GM12878 (cell line): ENCODE results near the gene MAZ. TPM values are rescaled to one million over a fixed set of nuclear protein-coding genes. Genes with fewer than 3 reads are reported as not detected.

Experiments
- ATAC-seq: fragments of 200-7000 bp; cut with Tn5 transposase; 3 replicates; pipeline ENCODE4 v1.9.1; 2020; ENCODE audit warnings: mild to moderate bottlenecking, moderate library complexity
- BruUV-seq: library from RNA; stranded (reverse); fragments of 400-500 nt; replicated peaks from 2 replicates; lab custom pipeline; 2021; lab: Mats Ljungman, UMichigan
- CTCF ChIA-PET: fragments of 300-600 bp; sonication (Branson Sonifier 250); formaldehyde crosslinking; extraction: SDS; loops from one replicate; lab custom pipeline; 2021; ENCODE audit warnings: inconsistent platforms; lab: Yijun Ruan, JAX
- POLR2A ChIA-PET: fragments of 350-600 bp; formaldehyde crosslinking; extraction: SDS; loops from one replicate; lab custom pipeline; 2021; ENCODE audit warnings: inconsistent platforms; lab: Charles Lee
- RAD21 ChIA-PET: fragments of 300-600 bp; sonication (Branson Sonifier 250); formaldehyde crosslinking; loops from one replicate; lab custom pipeline; 2023; ENCODE audit warnings: antibody characterized with exemption; ENCODE audit not compliant: unreplicated experiment; lab: Charles Lee
- SMC1A ChIA-PET: fragments of 300-600 bp; sonication (Branson Sonifier 250); formaldehyde crosslinking; loops from one replicate; lab custom pipeline; 2023; ENCODE audit not compliant: unreplicated experiment, uncharacterized antibody; lab: Charles Lee
- DNase-seq: peaks from one replicate; pipeline ENCODE4 v3.0.0-alpha.2; 2011; ENCODE audit warnings: low read depth, low spot score
- FAIRE-seq: peaks from 3 replicates; lab custom pipeline; 2011; peaks lifted over from hg19 to GRCh38; lab: Jason Lieb, UNC
- H2AFZ ChIP-seq: 2 replicates; pipeline ENCODE4 v1.6.0; 2011; ENCODE audit warnings: low read depth, low read length, control low read depth; ENCODE audit not compliant: control insufficient read depth
- H3K27ac ChIP-seq: 2 replicates; pipeline ENCODE4 v1.5.1; 2011; ENCODE audit warnings: control low read depth; ENCODE audit not compliant: control insufficient read depth, insufficient read depth
- H3K27me3 ChIP-seq, 2 experiments: replicated peaks in 1 of 2; 2 replicates each; pipeline versions ENCODE4 v1.6.0 to v1.6.1; 2011; ENCODE audit warnings: low read length in 1 of 2; ENCODE audit not compliant: control insufficient read depth in 2 of 2, insufficient read depth in 2 of 2
- H3K36me3 ChIP-seq, 2 experiments: 2 replicates each; pipeline ENCODE4 v1.5.1; 2011; ENCODE audit warnings: low read length in 1 of 2; ENCODE audit not compliant: control insufficient read depth in 2 of 2, insufficient read depth in 2 of 2
- H3K4me1 ChIP-seq: 2 replicates; pipeline ENCODE4 v1.6.1; 2011; ENCODE audit warnings: mild to moderate bottlenecking, low read length, moderate library complexity, mixed read lengths; ENCODE audit not compliant: control insufficient read depth, insufficient read depth
- H3K4me2 ChIP-seq: 2 replicates; pipeline ENCODE4 v1.6.0; 2011; ENCODE audit warnings: control low read depth; ENCODE audit not compliant: control insufficient read depth, insufficient read depth
- H3K4me3 ChIP-seq: fragments of 200-600 bp; sonication (generic); 2 replicates; pipeline ENCODE4 v1.5.1; 2016
- H3K79me2 ChIP-seq: 2 replicates; pipeline ENCODE4 v1.6.0; 2011; ENCODE audit warnings: low read length; ENCODE audit not compliant: control insufficient read depth, insufficient read depth
- H3K9ac ChIP-seq: 2 replicates; pipeline ENCODE4 v1.8.0; 2011; ENCODE audit warnings: low read length, control low read depth, mixed read lengths; ENCODE audit not compliant: control insufficient read depth, insufficient read depth
- H3K9me3 ChIP-seq: replicated peaks from 3 replicates; pipeline ENCODE4 v1.5.1; 2011; ENCODE audit warnings: mild to moderate bottlenecking, low read length; ENCODE audit not compliant: control insufficient read depth, insufficient read depth
- H4K20me1 ChIP-seq: 2 replicates; pipeline ENCODE4 v1.6.0; 2011; ENCODE audit not compliant: control insufficient read depth, insufficient read depth
- CBX5 ChIP-seq: sonication (generic); IDR thresholded peaks from 2 replicates; pipeline ENCODE4 v1.6.1; 2016; ENCODE audit warnings: low read depth, moderate library complexity, mild to moderate bottlenecking, inconsistent platforms
- EGR1 ChIP-seq, 2 experiments: IDR thresholded peaks; 1 replicate in 1 of 2; 2 replicates in 1 of 2; pipeline ENCODE4 v1.6.1; 2011 to 2012; ENCODE audit warnings: low read depth in 2 of 2, low read length in 2 of 2, borderline replicate concordance in 1 of 2, mild to moderate bottlenecking in 1 of 2, moderate library complexity in 1 of 2
- JUNB ChIP-seq: IDR thresholded peaks from 2 replicates; pipeline ENCODE4 v1.6.1; 2016; ENCODE audit warnings: antibody characterized with exemption, mild to moderate bottlenecking
- MYB ChIP-seq: fragments of 150-350 bp; IDR thresholded peaks from 2 replicates; pipeline ENCODE4 v1.6.1; 2014; ENCODE audit warnings: mild to moderate bottlenecking, low read depth, low read length, borderline replicate concordance
- NR2F1 ChIP-seq: fragments of 450-650 bp; conservative IDR thresholded peaks from 2 replicates; pipeline ENCODE4 v1.6.1; 2017; ENCODE audit warnings: mild to moderate bottlenecking
- PAX5 ChIP-seq: IDR thresholded peaks from 2 replicates; pipeline ENCODE4 v1.6.1; 2011; ENCODE audit warnings: low read depth, low read length, borderline replicate concordance
- POU2F2 ChIP-seq: IDR thresholded peaks from 3 replicates; pipeline ENCODE4 v1.6.1; 2011; ENCODE audit warnings: low read depth, mild to moderate bottlenecking, low read length, borderline replicate concordance
- RAD21 ChIP-seq: IDR thresholded peaks from 2 replicates; pipeline ENCODE4 v1.6.1; 2011; ENCODE audit warnings: mild to moderate bottlenecking, low read depth, low read length, moderate library complexity; ENCODE audit not compliant: insufficient read depth
- WGBS: methylation state at CpG from one replicate; pipeline ENCODE4 v1.1.6; 2016; ENCODE audit warnings: low lambda C conversion rate; ENCODE audit not compliant: insufficient replicate concordance, insufficient coverage; ENCODE audit errors: missing lambda C conversion rate; 5-methylcytosine and 5-hydroxymethylcytosine counted together
- in situ Hi-C: fragments of 300-500 bp; cut with MboI; formaldehyde crosslinking; loops from 9 replicates; pipeline ENCODE4 v1.14.3; 2018; ENCODE audit warnings: mixed read lengths
- intact Hi-C: fragments of 100-400 bp; cut with micrococcal nuclease; formaldehyde crosslinking; loops from one replicate; pipeline ENCODE4 v1.14.2; 2022; ENCODE audit not compliant: unreplicated experiment
- polyA plus RNA-seq, 11 experiments: library from polyadenylated mRNA; depleted of rRNA in 4 of 11; unstranded in 6 of 11; stranded (reverse) in 5 of 11; fragments of >200 nt; fragmentation: Nextera tagmentation in 4 of 11; fragmentation: Illumina TruSeq in 1 of 11; extraction: Ambion mirVana in 4 of 11; extraction: Trizol in 1 of 11; gene quantifications; 1 replicate in 1 of 11; 2 replicates in 10 of 11; pipeline versions ENCODE4 v1.2.1 to v1.2.3, GENCODE V29; 2011 to 2016; ENCODE audit warnings: inconsistent platforms in 2 of 11, missing spikeins in 2 of 11, low read depth in 1 of 11
- total RNA-seq, 4 experiments: library from RNA; depleted of rRNA in 3 of 4; stranded (reverse); fragments of >200 nt in 3 of 4; fragmentation: Illumina TruSeq in 1 of 4; extraction: Trizol in 1 of 4; gene quantifications; 2 replicates each; pipeline versions ENCODE4 v1.2.1 to v1.2.3, GENCODE V29; 2013 to 2021
- TF ChIP-seq, protein P1 (sequence below): IDR thresholded peaks from 2 replicates; pipeline ENCODE4 v1.6.1; 2012; ENCODE audit warnings: improper control_type of control experiment, low read depth, low read length; ENCODE audit not compliant: insufficient replicate concordance
- TF ChIP-seq, protein P2 (sequence below): fragments of 450-650 bp; conservative IDR thresholded peaks from 2 replicates; pipeline ENCODE4 v1.6.1; 2017; ENCODE audit warnings: mild to moderate bottlenecking, moderate library complexity
- TF ChIP-seq, protein P3 (sequence below): fragments of 450-650 bp; IDR thresholded peaks from 2 replicates; pipeline ENCODE4 v1.6.1; 2017; ENCODE audit warnings: antibody characterized with exemption, mild to moderate bottlenecking, moderate library complexity

MAZ gene
- total and polyA plus RNA-seq, 10 of the 15 experiments (the other 5 are each of a cell fraction or from before 2014, with no cell fraction given) = 23.9 to 309 (median 116) TPM

DNA sequence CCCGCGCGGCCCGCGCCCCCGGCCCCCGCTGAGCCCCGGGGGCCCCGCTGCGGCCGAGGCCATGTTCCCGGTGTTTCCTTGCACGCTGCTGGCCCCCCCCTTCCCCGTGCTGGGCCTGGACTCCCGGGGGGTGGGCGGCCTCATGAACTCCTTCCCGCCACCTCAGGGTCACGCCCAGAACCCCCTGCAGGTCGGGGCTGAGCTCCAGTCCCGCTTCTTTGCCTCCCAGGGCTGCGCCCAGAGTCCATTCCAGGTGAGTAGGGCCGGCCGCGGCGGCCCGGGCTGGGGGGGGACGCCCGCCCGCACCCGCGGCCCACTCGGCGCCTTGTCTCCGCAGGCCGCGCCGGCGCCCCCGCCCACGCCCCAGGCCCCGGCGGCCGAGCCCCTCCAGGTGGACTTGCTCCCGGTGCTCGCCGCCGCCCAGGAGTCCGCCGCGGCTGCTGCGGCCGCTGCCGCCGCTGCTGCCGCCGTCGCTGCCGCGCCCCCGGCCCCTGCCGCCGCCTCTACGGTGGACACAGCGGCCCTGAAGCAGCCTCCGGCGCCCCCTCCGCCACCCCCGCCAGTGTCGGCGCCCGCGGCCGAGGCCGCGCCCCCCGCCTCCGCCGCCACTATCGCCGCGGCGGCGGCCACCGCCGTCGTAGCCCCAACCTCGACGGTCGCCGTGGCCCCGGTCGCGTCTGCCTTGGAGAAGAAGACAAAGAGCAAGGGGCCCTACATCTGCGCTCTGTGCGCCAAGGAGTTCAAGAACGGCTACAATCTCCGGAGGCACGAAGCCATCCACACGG is 504 bp downstream of the MAZ start:
- H2AFZ ChIP-seq = no peak overlapping the region
- no peaks in the 10 kb centered on the region for H4K20me1 ChIP-seq
- no peaks in the 10 kb centered on the region for H3K9me3 ChIP-seq
- peak overlapping the region; percentile 86 for H3K27ac ChIP-seq
- under 1% methylated on average over 53 of the region's 99 CpGs for WGBS
- FAIRE-seq (no peak), ATAC-seq (no peak), DNase-seq (no peak)
- H3K79me2 ChIP-seq = peaks cover 32% of the 10 kb centered on the region
- in situ Hi-C loops = no loop called here
- peaks cover 16 to 18% of the 10 kb centered on the region in 2 experiments for H3K36me3 ChIP-seq
- POLR2A ChIA-PET = interaction anchor here (0.6 to 4.0 kb wide), 7 partner anchors 9 to 953 kb away, joined by 6 to 40 read pairs (median 9); partner anchors contain the start of genes KIF22, MVP and PAGR1
- peaks cover 31% of the 10 kb centered on the region for H3K4me1 ChIP-seq
- peak overlapping the region; percentile 85 for H3K9ac ChIP-seq
- H3K4me2 ChIP-seq = peak overlapping the region; percentile 96
- intact Hi-C loops = loop anchor here (5.0 kb wide), 1 partner anchor 105 kb away; no protein-coding TSS in a partner anchor
- peak overlapping the region; percentile 90 for H3K4me3 ChIP-seq
- CTCF ChIA-PET = interaction anchor here (0.9 to 2.5 kb wide), 11 partner anchors 9 to 169 kb away, joined by 3 to 31 read pairs (median 6); partner anchors contain the start of genes KIF22, MVP and PAGR1
- SMC1A ChIA-PET = interaction anchor here (1.2 to 2.9 kb wide), 5 partner anchors 10 to 52 kb away, joined by 3 to 17 read pairs (median 7); partner anchors contain the start of gene KIF22
- BruUV-seq = no TSS peak
- RAD21 ChIA-PET = interaction anchor here (0.6 to 2.4 kb wide), 11 partner anchors 10 to 225 kb away, joined by 3 to 31 read pairs (median 6); partner anchors contain the start of genes KIF22, MVP and PAGR1
- H3K27me3 ChIP-seq = no peaks in the 10 kb centered on the region
- TF ChIP-seq EGR1 (IDR thresholded peaks at IDR 0.05; ENCODE audit: borderline replicate concordance in 1 of 2, low read depth in 2 of 2, low read length in 2 of 2) (peak in 1 of 2 experiments; percentile 48; a peak in 2 of 3 replicates), MYB (no peak), JUNB (no peak), PAX5 (no peak), POU2F2 (no peak), RAD21 (no peak), CBX5 (no peak), NR2F1 (peak; percentile 33; the same call in 1 of the 2 replicates)
- TF ChIP-seq, protein P1, sequence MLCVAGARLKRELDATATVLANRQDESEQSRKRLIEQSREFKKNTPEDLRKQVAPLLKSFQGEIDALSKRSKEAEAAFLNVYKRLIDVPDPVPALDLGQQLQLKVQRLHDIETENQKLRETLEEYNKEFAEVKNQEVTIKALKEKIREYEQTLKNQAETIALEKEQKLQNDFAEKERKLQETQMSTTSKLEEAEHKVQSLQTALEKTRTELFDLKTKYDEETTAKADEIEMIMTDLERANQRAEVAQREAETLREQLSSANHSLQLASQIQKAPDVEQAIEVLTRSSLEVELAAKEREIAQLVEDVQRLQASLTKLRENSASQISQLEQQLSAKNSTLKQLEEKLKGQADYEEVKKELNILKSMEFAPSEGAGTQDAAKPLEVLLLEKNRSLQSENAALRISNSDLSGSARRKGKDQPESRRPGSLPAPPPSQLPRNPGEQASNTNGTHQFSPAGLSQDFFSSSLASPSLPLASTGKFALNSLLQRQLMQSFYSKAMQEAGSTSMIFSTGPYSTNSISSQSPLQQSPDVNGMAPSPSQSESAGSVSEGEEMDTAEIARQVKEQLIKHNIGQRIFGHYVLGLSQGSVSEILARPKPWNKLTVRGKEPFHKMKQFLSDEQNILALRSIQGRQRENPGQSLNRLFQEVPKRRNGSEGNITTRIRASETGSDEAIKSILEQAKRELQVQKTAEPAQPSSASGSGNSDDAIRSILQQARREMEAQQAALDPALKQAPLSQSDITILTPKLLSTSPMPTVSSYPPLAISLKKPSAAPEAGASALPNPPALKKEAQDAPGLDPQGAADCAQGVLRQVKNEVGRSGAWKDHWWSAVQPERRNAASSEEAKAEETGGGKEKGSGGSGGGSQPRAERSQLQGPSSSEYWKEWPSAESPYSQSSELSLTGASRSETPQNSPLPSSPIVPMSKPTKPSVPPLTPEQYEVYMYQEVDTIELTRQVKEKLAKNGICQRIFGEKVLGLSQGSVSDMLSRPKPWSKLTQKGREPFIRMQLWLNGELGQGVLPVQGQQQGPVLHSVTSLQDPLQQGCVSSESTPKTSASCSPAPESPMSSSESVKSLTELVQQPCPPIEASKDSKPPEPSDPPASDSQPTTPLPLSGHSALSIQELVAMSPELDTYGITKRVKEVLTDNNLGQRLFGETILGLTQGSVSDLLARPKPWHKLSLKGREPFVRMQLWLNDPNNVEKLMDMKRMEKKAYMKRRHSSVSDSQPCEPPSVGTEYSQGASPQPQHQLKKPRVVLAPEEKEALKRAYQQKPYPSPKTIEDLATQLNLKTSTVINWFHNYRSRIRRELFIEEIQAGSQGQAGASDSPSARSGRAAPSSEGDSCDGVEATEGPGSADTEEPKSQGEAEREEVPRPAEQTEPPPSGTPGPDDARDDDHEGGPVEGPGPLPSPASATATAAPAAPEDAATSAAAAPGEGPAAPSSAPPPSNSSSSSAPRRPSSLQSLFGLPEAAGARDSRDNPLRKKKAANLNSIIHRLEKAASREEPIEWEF = no peak
- TF ChIP-seq, protein P2, sequence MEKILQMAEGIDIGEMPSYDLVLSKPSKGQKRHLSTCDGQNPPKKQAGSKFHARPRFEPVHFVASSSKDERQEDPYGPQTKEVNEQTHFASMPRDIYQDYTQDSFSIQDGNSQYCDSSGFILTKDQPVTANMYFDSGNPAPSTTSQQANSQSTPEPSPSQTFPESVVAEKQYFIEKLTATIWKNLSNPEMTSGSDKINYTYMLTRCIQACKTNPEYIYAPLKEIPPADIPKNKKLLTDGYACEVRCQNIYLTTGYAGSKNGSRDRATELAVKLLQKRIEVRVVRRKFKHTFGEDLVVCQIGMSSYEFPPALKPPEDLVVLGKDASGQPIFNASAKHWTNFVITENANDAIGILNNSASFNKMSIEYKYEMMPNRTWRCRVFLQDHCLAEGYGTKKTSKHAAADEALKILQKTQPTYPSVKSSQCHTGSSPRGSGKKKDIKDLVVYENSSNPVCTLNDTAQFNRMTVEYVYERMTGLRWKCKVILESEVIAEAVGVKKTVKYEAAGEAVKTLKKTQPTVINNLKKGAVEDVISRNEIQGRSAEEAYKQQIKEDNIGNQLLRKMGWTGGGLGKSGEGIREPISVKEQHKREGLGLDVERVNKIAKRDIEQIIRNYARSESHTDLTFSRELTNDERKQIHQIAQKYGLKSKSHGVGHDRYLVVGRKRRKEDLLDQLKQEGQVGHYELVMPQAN = peak; percentile 32; the same call in 1 of the 2 replicates
- TF ChIP-seq, protein P3, sequence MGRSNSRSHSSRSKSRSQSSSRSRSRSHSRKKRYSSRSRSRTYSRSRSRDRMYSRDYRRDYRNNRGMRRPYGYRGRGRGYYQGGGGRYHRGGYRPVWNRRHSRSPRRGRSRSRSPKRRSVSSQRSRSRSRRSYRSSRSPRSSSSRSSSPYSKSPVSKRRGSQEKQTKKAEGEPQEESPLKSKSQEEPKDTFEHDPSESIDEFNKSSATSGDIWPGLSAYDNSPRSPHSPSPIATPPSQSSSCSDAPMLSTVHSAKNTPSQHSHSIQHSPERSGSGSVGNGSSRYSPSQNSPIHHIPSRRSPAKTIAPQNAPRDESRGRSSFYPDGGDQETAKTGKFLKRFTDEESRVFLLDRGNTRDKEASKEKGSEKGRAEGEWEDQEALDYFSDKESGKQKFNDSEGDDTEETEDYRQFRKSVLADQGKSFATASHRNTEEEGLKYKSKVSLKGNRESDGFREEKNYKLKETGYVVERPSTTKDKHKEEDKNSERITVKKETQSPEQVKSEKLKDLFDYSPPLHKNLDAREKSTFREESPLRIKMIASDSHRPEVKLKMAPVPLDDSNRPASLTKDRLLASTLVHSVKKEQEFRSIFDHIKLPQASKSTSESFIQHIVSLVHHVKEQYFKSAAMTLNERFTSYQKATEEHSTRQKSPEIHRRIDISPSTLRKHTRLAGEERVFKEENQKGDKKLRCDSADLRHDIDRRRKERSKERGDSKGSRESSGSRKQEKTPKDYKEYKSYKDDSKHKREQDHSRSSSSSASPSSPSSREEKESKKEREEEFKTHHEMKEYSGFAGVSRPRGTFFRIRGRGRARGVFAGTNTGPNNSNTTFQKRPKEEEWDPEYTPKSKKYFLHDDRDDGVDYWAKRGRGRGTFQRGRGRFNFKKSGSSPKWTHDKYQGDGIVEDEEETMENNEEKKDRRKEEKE = no peak
